GM19025 (cell line): ENCODE data around the gene CERS6.
"Not testable (repeated sequence)": the region's sequence is repeated elsewhere in the genome, so short reads cannot be mapped to it uniquely, and the experiment has no call there.

Source experiments
- ATAC-seq: cut with Tn5 transposase; IDR thresholded peaks from one replicate; pipeline ENCODE4 v1.9.1; 2021; ENCODE audit warnings: mild to moderate bottlenecking, low read depth, moderate library complexity; ENCODE audit not compliant: unreplicated experiment

Gene CERS6

GRCh38 chr2:168658706-168659105 is 202.6 kb downstream of the CERS6 start:
- ATAC-seq, result no peak

GRCh38 chr2:168660870-168661862 is 205.1 kb downstream of the CERS6 start:
- ATAC-seq, result no peak

GRCh38 chr2:168661863-168662256 is 205.8 kb downstream of the CERS6 start:
- no peak for ATAC-seq

- no peak for ATAC-seq
Measured at GRCh38 chr2:168662651-168663208, 206.7 kb downstream of the CERS6 start.

GRCh38 chr2:168663993-168664392 is 207.9 kb downstream of the CERS6 start:
- no peak for ATAC-seq

- ATAC-seq, result not testable (repeated sequence)
Measured at GRCh38 chr2:168664715-168665114, 208.6 kb downstream of the CERS6 start.

- no peak for ATAC-seq
Measured at GRCh38 chr2:168666339-168666738, 210.3 kb downstream of the CERS6 start.

GRCh38 chr2:168667156-168667555 is 211.1 kb downstream of the CERS6 start:
- no peak for ATAC-seq

GRCh38 chr2:168669151-168669550 is 213.1 kb downstream of the CERS6 start:
- ATAC-seq, result no peak

- ATAC-seq, result no peak
Measured at GRCh38 chr2:168670478-168670877, 214.4 kb downstream of the CERS6 start.

GRCh38 chr2:168671932-168672331 is 215.9 kb downstream of the CERS6 start:
- no peak for ATAC-seq

- ATAC-seq, result no peak
Measured at GRCh38 chr2:168673265-168674189, 217.5 kb downstream of the CERS6 start.

- no peak for ATAC-seq
Measured at GRCh38 chr2:168678153-168678853, 222.2 kb downstream of the CERS6 start.

GRCh38 chr2:168679081-168679480 is 223.0 kb downstream of the CERS6 start:
- ATAC-seq, result no peak

GRCh38 chr2:168679741-168680310 is 223.8 kb downstream of the CERS6 start:
- ATAC-seq, result no peak

GRCh38 chr2:168683996-168684395 is 227.9 kb downstream of the CERS6 start:
- ATAC-seq, result no peak

GRCh38 chr2:168684921-168685599 is 229.0 kb downstream of the CERS6 start:
- no peak for ATAC-seq

- ATAC-seq, result no peak
Measured at GRCh38 chr2:168685600-168686451, 229.8 kb downstream of the CERS6 start.
